GM23248 (cell line): Measurements from ENCODE around the gene LMO4. TPM values are rescaled to one million over a fixed set of nuclear protein-coding genes. Genes with fewer than 3 reads are reported as not detected.

Experiments used
- DNase-seq: peaks from one replicate; pipeline ENCODE4 v3.0.0-alpha.2; 2015
- H2AFZ ChIP-seq: fragments of 200-600 bp; sonication (generic); 2 replicates; pipeline ENCODE4 v1.6.1; 2016; ENCODE audit warnings: antibody characterized with exemption
- H3F3A ChIP-seq: fragments of 200-600 bp; sonication (generic); 2 replicates; pipeline ENCODE4 v1.6.1; 2016; ENCODE audit warnings: mild to moderate bottlenecking, antibody characterized with exemption, mixed run types; ENCODE audit not compliant: insufficient read depth
- H3K27ac ChIP-seq: fragments of 200-600 bp; sonication (generic); 2 replicates; pipeline ENCODE4 v1.5.1; 2016; ENCODE audit warnings: mild to moderate bottlenecking
- H3K27me3 ChIP-seq: fragments of 200-600 bp; sonication (generic); replicated peaks from 2 replicates; pipeline ENCODE4 v1.6.1; 2016; ENCODE audit warnings: mild to moderate bottlenecking; ENCODE audit not compliant: insufficient read depth
- H3K36me3 ChIP-seq: fragments of 200-600 bp; sonication (generic); 2 replicates; pipeline ENCODE4 v1.6.1; 2016; ENCODE audit warnings: low read depth, mild to moderate bottlenecking
- H3K4me1 ChIP-seq: fragments of 200-600 bp; sonication (generic); 2 replicates; pipeline ENCODE4 v1.6.1; 2016; ENCODE audit warnings: mild to moderate bottlenecking; ENCODE audit not compliant: insufficient read depth
- H3K4me2 ChIP-seq: fragments of 200-600 bp; sonication (generic); one replicate; pipeline ENCODE4 v1.6.1; 2016; ENCODE audit warnings: mild to moderate bottlenecking; ENCODE audit not compliant: unreplicated experiment
- H3K4me3 ChIP-seq: fragments of 200-600 bp; sonication (generic); 2 replicates; pipeline ENCODE4 v1.5.1; 2016; ENCODE audit warnings: mild to moderate bottlenecking
- H3K79me2 ChIP-seq: fragments of 200-600 bp; sonication (generic); 2 replicates; pipeline ENCODE4 v1.6.1; 2016; ENCODE audit warnings: mild to moderate bottlenecking; ENCODE audit not compliant: insufficient read depth
- H3K9ac ChIP-seq: fragments of 200-600 bp; sonication (generic); 2 replicates; pipeline ENCODE4 v1.6.1; 2016; ENCODE audit warnings: mild to moderate bottlenecking
- H3K9me2 ChIP-seq: fragments of 200-600 bp; sonication (generic); 2 replicates; pipeline ENCODE4 v1.6.1; 2016; ENCODE audit warnings: mixed run types, mild to moderate bottlenecking, moderate library complexity; ENCODE audit not compliant: insufficient read depth
- H3K9me3 ChIP-seq: fragments of 200-600 bp; sonication (generic); one replicate; pipeline ENCODE4 v1.6.1; 2017; ENCODE audit warnings: low read depth
- H4K20me1 ChIP-seq: fragments of 200-600 bp; sonication (generic); 2 replicates; pipeline ENCODE4 v1.6.0; 2016; ENCODE audit not compliant: insufficient read depth
- EZH2 ChIP-seq: fragments of 200-600 bp; sonication (generic); IDR thresholded peaks from 2 replicates; pipeline ENCODE4 v1.6.1; 2018; ENCODE audit warnings: antibody characterized with exemption, mild to moderate bottlenecking; ENCODE audit not compliant: insufficient read depth, poor library complexity, severe bottlenecking
- EZH2phosphoT487 ChIP-seq: fragments of 200-600 bp; sonication (generic); IDR thresholded peaks from 2 replicates; pipeline ENCODE4 v1.6.1; 2018; ENCODE audit warnings: antibody characterized with exemption, moderate library complexity, mild to moderate bottlenecking, low read depth; ENCODE audit not compliant: insufficient read depth
- WGBS, 2 experiments: methylation state at CpG; one replicate each; pipeline ENCODE4 v1.1.6; 2015 to 2017; ENCODE audit warnings: low lambda C conversion rate in 2 of 2, low coverage in 1 of 2; ENCODE audit errors: missing lambda C conversion rate in 2 of 2; 5-methylcytosine and 5-hydroxymethylcytosine counted together
- in situ Hi-C: fragments of 300-500 bp; cut with MboI; formaldehyde crosslinking; loops from 2 replicates; pipeline ENCODE4 v1.15.0; 2020
- polyA plus RNA-seq: library from polyadenylated mRNA; unstranded; fragments of >200 nt; fragmentation: Nextera tagmentation; extraction: Ambion mirVana; gene quantifications from 2 replicates; pipeline ENCODE4 v1.2.1, GENCODE V29; 2016
- total RNA-seq: library from RNA; depleted of rRNA; stranded (reverse); fragments of >200 nt; shearing (Covaris generic); gene quantifications from 2 replicates; pipeline ENCODE4 v1.2.3, GENCODE V29; 2014

The LMO4 gene
- total and polyA plus RNA-seq, 2 experiments from 2014 or later = 23.8 to 103 TPM

- in situ Hi-C loops = no loop called here
- Histone ChIP-seq H3K9me3 (no peaks in the 10 kb centered on the region), H3K79me2 (no peaks in the 10 kb centered on the region), H3K4me3 (no peak overlapping the region), H3K4me2 (no peak overlapping the region), H3K9me2 (no peaks in the 10 kb centered on the region), H3K27ac (no peak overlapping the region), H2AFZ (no peak overlapping the region), H3K36me3 (no peaks in the 10 kb centered on the region), H3F3A (no peaks in the 10 kb centered on the region), H3K27me3 (no peaks in the 10 kb centered on the region), H3K4me1 (peaks cover 7% of the 10 kb centered on the region), H4K20me1 (no peaks in the 10 kb centered on the region), H3K9ac (no peak overlapping the region)
- TF ChIP-seq EZH2phosphoT487 (no peak), EZH2 (no peak)
- 57 to 66% methylated on average over 2 of the region's 2 CpGs for WGBS, 2 experiments
- DNase-seq = peak; percentile 27
Observed at GRCh38 chr1:87362834-87363426, 34.2 kb downstream of the LMO4 start.

- no peak overlapping the region for H2AFZ ChIP-seq
- in situ Hi-C loops = no loop called here
- H4K20me1 ChIP-seq = no peaks in the 10 kb centered on the region
- H3K9ac ChIP-seq = no peak overlapping the region
- H3K9me2 ChIP-seq = no peaks in the 10 kb centered on the region
- H3K36me3 ChIP-seq = no peaks in the 10 kb centered on the region
- no peaks in the 10 kb centered on the region for H3F3A ChIP-seq
- peaks cover 7% of the 10 kb centered on the region for H3K4me1 ChIP-seq
- no peak for DNase-seq
- H3K4me2 ChIP-seq = no peak overlapping the region
- H3K27me3 ChIP-seq = no peaks in the 10 kb centered on the region
- no peaks in the 10 kb centered on the region for H3K79me2 ChIP-seq
- no peaks in the 10 kb centered on the region for H3K9me3 ChIP-seq
- H3K4me3 ChIP-seq = no peak overlapping the region
- TF ChIP-seq EZH2 (no peak), EZH2phosphoT487 (no peak)
- no peak overlapping the region for H3K27ac ChIP-seq
- WGBS, 2 experiments = 46 to 50% methylated on average over 3 of the region's 3 CpGs
Observed at GRCh38 chr1:87367549-87367948, 38.9 kb downstream of the LMO4 start.

GRCh38 chr1:87368907-87369306, 40.2 kb downstream of the LMO4 start:
- 67 to 69% methylated on average over 2 of the region's 2 CpGs for WGBS, 2 experiments
- H4K20me1 ChIP-seq = no peaks in the 10 kb centered on the region
- H3F3A ChIP-seq = no peaks in the 10 kb centered on the region
- TF ChIP-seq EZH2 (no peak), EZH2phosphoT487 (no peak)
- no peaks in the 10 kb centered on the region for H3K9me2 ChIP-seq
- no peak overlapping the region for H3K4me3 ChIP-seq
- no peak overlapping the region for H2AFZ ChIP-seq
- H3K79me2 ChIP-seq = no peaks in the 10 kb centered on the region
- H3K27me3 ChIP-seq = no peaks in the 10 kb centered on the region
- no peak overlapping the region for H3K9ac ChIP-seq
- in situ Hi-C loops = no loop called here
- H3K27ac ChIP-seq = no peak overlapping the region
- peak; percentile 8 for DNase-seq
- H3K4me1 ChIP-seq = no peaks in the 10 kb centered on the region
- H3K36me3 ChIP-seq = no peaks in the 10 kb centered on the region
- no peak overlapping the region for H3K4me2 ChIP-seq
- no peaks in the 10 kb centered on the region for H3K9me3 ChIP-seq

GRCh38 chr1:87369736-87370478, 41.2 kb downstream of the LMO4 start:
- H4K20me1 ChIP-seq = no peaks in the 10 kb centered on the region
- H3K4me2 ChIP-seq = no peak overlapping the region
- H3F3A ChIP-seq = no peaks in the 10 kb centered on the region
- no peak for DNase-seq
- H3K9ac ChIP-seq = no peak overlapping the region
- H3K9me2 ChIP-seq = no peaks in the 10 kb centered on the region
- no peaks in the 10 kb centered on the region for H3K27me3 ChIP-seq
- no peaks in the 10 kb centered on the region for H3K36me3 ChIP-seq
- H3K9me3 ChIP-seq = no peaks in the 10 kb centered on the region
- no peak overlapping the region for H3K4me3 ChIP-seq
- no peak for TF ChIP-seq EZH2phosphoT487
- TF ChIP-seq EZH2 = no peak
- H3K79me2 ChIP-seq = no peaks in the 10 kb centered on the region
- H2AFZ ChIP-seq = no peak overlapping the region
- WGBS, 2 experiments = 87 to 90% methylated on average over 3 of the region's 3 CpGs
- in situ Hi-C loops = no loop called here
- no peaks in the 10 kb centered on the region for H3K4me1 ChIP-seq
- no peak overlapping the region for H3K27ac ChIP-seq
